Stimulated activated CD4-positive, alpha-beta T cell treated with anti-CD3 and anti-CD28 coated beads, TNF-alpha, amount 100 ng/mL, for 4 hours (primary cell): Measurements from ENCODE around the gene UBE3C.
A peak's percentile ranks its signal among the peaks of the same experiment; 100 is the strongest.
"Not testable (repeated sequence)": the region's sequence is repeated elsewhere in the genome, so short reads cannot be mapped to it uniquely, and the experiment has no call there.

Experiments used
- DNase-seq, 3 experiments: peaks; one replicate each; pipeline ENCODE4 v3.0.0-alpha.2; 2020; ENCODE audit warnings: low read depth in 3 of 3

The UBE3C gene

DNA sequence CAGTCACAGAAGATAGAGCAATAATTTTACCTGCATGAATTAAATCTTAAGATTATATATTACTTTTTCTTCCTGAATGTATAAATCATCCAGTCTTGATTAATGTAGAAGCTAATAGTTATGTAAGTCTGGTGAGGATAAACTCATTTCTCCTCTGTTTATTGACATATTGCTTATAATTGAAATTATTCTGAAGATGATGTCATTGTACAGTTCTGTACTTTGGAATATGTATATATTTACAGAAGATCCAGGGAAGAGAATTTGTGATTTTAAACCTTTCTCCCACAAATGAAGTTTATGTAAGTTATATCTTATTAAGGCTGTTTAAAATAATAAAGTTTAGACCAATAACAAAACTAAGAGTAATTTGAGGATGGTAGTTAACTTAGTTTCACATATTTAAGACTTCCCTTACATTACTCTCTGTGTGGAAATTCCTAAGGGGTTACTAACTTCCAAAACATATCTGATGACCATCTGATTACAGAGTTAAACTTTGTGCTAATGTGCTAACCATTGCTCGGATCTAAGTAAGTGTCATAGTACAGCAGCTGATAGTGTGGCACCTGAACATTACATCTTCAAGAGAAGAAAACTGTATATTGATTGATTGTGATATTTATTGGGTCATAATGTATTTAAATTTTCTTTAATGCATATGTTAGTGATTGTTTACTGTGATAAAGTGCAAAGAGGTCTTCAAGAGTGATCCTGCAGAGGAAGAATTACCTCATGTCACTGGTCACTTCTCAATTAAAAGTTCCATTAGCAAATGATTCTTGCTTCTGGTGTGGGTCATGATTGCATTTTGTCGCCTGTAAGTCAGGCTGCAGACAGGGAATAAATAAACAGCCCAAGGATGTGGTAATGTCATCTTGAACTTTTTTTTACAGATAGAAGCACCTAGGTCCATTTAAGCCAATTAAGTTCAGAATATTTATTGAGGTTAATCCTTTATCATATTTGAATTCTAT, 96.9 kb downstream of the UBE3C start:
- no peak for DNase-seq

DNA sequence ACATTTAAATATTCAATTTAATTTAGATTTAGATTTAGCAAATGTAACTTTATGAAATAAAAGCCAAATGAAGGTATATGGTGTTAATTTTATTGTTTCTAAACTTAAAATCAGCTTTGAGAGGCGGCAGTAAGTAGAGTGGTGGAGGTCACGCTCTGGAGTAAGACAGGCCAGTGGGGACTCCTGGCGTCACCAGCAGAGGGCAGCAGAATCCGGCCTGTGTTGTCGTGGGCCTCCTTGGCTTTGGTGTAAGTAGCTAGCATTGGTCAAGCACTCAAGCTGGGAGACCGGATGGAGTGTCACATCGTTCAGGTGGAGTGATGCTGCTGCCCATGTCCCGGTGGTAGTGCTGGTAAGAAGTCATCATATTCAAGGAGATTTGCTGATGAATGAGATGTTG, 99.4 kb downstream of the UBE3C start:
- no peak for DNase-seq

DNA sequence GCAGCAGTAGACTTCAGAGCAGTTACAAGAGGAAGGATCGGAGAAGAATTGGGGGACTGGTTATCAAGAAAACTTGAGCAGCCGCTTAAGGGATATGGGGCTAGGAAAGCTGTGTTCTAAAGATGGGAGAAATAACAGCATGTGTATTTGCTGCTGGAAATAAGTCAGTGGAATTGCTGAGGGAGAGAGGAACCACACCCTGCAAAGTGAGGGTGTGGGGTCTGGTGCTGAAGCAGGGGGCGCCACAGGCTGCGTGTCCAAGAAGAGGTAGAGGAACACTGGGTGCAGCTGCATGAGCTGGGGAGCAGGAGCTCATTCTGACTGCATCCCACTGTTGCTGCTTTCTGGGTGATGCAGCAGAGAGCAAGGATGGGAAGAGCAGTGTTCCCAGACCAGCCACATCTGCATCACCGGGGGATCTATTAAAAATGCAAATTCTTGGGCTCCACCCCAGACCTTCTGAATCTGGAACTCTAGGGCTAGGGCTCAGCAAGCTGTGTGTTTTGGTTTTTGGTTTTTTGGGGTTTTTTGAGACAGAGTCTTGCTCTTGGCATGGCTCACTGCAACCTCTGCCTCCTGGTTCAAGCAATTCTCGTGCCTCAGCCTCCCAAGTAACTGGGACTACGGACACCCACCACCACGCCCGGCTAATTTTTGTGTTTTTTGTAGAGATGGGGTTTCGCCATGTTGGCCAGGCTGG, 101.0 kb downstream of the UBE3C start:
- DNase-seq: no peak

DNA sequence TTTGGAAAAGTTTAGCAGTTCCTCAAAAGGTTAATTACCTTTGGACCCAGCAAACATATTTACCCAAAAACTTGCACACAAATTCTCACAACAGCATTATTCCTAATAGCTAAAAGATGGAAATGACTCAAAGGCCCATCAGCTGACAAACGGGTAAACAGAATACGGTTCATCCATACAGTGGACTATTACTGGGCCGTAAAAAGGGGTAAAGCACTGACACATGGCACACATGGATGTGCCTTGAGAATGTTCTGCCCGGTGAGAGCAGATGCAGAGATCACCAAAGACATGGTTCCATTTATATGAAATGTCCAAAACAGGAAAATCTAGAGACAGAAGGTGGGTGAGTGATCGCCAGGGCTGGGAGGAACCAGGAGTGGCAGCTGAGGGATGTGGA, 102.9 kb downstream of the UBE3C start:
- DNase-seq: no peak

- DNase-seq: no peak
Measured at GRCh38 chr7:157244516-157245294, 106.0 kb downstream of the UBE3C start.

GRCh38 chr7:157246052-157246451, 107.3 kb downstream of the UBE3C start:
- no peak for DNase-seq

DNA sequence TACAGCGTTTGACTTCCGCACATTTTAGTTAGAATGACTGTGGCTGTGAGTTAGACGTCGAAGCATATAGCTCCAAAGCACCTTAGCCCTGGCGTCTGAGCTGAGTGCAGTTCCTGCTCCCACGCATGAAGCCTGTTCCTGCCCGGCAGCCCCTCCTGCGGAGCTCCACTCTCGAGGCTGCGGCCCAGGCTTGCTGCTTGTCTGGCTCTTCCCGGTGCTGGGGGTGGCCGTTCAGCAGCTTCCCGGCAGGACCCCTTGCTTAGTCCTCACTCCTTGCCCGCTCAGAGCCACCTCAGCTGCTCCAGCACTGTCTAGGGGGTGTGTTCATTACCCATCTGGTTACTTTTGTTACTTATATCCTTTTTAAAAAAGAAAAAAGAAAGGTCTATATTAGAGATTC, 109.9 kb downstream of the UBE3C start:
- DNase-seq: no peak

GRCh38 chr7:157250605-157251228, 112.0 kb downstream of the UBE3C start:
- peak in 1 of 3 experiments; percentile 13 for DNase-seq

GRCh38 chr7:157251817-157252216, 113.1 kb downstream of the UBE3C start:
- not testable (repeated sequence) for DNase-seq

- DNase-seq: no peak
Measured at GRCh38 chr7:157253850-157254249, 115.1 kb downstream of the UBE3C start.

GRCh38 chr7:157254781-157255180, 116.1 kb downstream of the UBE3C start:
- DNase-seq: not testable (repeated sequence)

DNA sequence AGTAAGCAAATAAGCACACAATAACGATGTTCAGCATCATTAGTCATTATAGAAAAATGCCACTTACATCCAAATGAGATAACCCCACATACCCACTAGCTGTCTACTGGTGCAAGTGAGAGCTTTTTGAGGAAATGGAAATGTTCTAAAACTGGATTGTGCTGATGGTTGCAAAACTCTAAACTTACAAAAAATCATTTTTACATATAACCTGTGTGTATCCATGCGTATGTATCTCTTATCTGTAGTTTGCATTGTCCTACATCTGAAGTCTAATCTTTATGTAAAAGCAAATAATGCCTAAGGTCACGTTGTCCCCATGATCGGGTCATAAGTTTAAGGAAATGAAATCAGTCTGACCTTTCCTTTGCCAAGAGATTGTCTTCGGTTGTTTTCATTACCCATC, 116.5 kb downstream of the UBE3C start:
- DNase-seq: no peak

DNA sequence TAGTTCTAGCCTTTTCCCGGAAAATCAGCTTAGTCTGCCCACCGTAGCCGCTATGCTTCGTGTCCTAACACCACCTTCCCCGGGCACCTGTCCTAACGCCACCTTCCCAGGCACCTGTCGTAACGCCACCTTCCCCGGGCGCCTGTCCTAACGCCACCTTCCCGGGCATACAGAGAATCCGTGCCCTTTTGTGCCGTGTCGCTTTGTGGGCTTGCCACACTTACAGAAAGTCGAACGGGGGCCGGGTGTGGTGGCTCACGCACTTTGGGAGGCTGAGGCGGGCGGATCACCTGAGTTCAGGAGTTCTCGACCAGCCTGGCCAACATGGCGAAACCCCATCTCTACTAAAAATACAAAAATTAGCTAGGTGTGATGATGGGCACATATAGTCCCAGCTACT, 124.4 kb downstream of the UBE3C start:
- DNase-seq: no peak

DNA sequence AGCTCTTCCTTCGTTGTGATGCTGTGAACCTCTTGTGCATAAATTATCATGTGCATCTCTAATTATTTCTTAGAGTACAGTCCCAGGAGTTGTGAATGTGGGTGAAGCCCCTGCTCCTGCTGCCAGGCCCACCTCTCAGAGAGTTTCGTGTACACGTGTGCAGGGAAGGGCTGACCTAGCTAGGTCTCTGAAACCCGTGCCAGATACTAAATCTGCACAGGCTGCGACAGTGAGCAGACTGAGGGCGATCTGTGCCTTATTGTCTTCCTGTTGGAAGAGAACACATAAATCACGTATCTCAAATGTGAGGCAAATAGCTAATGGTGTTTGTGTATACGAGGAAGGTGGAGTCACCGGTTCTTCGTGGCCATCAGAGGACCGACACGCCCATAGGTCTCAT, 126.3 kb downstream of the UBE3C start:
- DNase-seq: no peak

- no peak for DNase-seq
Measured at GRCh38 chr7:157266272-157266671, 127.5 kb downstream of the UBE3C start.

- no peak for DNase-seq
Measured at GRCh38 chr7:157267516-157267915, 128.8 kb downstream of the UBE3C start.

DNA sequence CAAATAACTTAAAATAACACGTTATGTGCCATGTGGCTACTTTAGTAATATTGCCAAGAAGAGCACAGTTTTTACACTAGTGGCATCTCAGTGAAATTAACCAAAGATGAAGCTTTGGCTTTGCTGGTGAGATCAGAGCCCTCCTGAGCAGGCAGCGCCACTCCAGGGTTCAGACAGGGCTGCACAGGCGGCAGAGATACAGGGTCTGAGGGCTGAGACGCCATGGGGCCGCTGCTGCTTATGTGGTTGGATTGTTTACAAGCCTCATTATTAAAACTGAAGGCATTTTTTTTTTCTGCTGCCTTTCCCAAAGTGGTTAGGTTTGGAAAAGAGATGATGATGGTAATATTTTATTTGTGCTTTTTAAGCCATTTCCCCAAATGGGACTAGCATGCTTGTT, 129.2 kb downstream of the UBE3C start:
- DNase-seq: no peak

- no peak for DNase-seq
Measured at GRCh38 chr7:157268540-157268939, 129.8 kb downstream of the UBE3C start.

DNA sequence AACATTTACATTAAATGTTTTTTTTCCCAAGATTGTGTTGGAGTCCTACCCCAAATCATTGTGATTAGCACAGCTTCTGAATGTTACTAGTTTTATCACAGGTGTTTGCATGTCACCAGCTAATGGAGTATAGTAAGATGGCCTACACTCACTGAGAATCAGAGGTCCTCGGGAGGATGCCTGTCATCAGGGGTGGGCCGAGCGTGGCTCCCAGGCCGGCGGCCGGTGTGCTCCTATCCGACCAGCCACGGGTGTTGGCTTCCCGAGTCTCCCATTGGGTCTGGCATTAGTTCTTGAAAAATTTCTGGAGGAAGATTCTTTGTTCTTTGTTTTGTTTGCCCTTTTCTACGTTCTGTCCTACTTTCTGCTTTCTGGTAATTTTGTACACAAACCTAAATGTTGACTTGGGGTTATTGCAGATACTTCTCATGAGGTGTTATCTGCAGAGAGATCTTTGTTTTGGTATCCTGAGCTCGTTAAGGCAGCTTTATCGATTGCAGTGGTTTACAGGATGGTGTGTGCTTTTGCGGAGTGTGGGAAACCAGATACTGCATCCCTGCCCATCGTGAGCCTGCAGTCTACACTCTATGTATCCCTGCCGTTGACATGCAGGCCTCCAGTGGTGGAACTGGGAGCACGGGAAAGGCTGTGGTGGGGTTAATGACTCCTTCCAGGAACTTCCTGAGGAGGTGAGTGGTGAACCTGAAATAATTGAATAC, 130.8 kb downstream of the UBE3C start:
- DNase-seq: no peak

DNA sequence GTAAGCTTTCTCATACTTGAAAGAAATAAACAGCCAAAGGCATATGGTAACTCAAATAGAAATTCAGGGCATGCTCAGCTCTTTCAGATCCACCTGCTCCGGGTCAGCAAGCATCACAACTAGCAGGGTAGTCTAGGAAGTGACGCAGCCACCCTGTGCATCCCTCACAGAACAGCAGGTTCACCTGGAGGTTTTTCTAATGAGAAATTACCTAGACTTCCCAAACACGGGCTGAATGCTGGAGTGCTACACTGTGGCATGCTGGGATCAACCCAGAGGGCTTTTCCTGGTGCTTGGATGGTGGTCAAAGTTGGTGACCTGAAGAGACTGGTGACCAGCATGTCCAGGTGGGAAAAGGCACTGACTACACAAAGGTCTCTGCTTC, 131.3 kb downstream of the UBE3C start:
- DNase-seq: no peak
